DOHH2 (cell line): ENCODE measurements around the gene AATF.

Experiments
- EZH2phosphoT487 ChIP-seq: fragments of 200-600 bp; sonication (generic); IDR thresholded peaks from 2 replicates; pipeline ENCODE4 v1.6.1; 2017; ENCODE audit warnings: borderline replicate concordance, mild to moderate bottlenecking, antibody characterized with exemption, low read length, moderate library complexity, mixed read lengths
- TF ChIP-seq, protein P1 (sequence below): fragments of 200-600 bp; sonication (generic); IDR thresholded peaks from one replicate; pipeline ENCODE4 v1.5.1; 2014; ENCODE audit warnings: antibody characterized with exemption, mild to moderate bottlenecking, low read depth, low read length; ENCODE audit not compliant: poor library complexity, severe bottlenecking

DNA sequence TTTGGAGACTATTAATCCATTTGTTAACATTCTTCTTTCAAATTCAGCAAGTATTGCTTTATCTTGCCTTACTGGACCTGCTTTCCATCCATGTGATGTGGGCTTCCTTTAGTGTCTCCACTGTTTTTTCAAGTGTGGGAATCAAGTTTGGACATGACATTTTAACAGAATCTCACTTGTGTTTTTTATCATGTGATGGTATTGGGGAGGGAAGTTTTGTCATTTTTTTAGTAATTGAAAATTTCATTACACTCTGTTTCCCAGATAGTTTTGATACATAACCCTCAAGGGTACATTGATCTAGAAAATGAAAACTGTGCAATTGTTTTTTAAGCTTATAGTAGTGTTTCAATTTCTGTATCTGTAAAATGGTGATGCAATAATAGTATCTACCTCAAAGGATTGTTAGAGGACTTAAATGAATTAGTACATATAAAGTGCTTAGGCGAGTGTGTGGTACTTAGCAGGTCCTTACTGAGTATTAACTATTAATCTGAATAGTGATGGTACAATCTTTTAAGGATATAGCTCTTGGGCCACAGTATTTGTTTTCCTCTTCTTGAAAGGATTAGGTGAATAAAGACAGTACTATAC lies 27.3 kb downstream of the AATF start:
- TF ChIP-seq, protein P1, sequence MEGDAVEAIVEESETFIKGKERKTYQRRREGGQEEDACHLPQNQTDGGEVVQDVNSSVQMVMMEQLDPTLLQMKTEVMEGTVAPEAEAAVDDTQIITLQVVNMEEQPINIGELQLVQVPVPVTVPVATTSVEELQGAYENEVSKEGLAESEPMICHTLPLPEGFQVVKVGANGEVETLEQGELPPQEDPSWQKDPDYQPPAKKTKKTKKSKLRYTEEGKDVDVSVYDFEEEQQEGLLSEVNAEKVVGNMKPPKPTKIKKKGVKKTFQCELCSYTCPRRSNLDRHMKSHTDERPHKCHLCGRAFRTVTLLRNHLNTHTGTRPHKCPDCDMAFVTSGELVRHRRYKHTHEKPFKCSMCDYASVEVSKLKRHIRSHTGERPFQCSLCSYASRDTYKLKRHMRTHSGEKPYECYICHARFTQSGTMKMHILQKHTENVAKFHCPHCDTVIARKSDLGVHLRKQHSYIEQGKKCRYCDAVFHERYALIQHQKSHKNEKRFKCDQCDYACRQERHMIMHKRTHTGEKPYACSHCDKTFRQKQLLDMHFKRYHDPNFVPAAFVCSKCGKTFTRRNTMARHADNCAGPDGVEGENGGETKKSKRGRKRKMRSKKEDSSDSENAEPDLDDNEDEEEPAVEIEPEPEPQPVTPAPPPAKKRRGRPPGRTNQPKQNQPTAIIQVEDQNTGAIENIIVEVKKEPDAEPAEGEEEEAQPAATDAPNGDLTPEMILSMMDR = no peak
- TF ChIP-seq EZH2phosphoT487 = no peak
